ENCODE measurements around the gene CDCA5.

The CDCA5 gene

DNA sequence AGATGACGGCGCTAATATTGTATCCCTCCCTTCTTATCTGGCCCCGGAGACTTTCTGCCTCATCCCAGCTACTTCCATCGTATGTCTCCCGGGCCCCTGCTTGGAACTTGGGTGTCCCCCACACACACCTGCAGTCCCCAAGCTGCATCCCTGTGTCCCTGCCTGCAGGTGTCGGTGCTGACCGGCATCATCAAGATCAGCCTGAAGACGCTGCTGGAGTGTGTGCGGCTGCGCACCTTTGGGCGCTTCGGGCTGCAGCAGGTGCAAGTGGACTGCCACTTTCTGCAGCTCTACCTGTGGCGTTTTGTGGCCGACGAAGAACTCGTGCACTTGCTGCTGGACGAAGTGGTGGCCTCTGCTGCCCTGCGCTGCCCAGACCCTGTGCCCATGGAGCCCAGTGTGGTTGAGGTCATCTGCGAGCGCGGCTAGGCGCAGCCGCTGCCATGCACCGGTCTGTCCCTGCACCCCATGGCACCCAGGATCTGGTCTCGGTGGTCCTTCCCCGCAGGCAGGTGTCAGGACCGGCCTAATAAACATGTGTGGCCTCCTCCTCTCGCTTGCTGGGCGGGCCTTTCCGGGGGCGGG lies 27.4 kb upstream of the CDCA5 start:
- H3K36me3 ChIP-seq (ENCODE audit: insufficient read depth, low read length), result peaks cover 13% of the 10 kb centered on the region; the same call in 1 of the 2 replicates
- peak overlapping the region; percentile 97 for H3K4me2 ChIP-seq (ENCODE audit: low read depth, low read length, poor library complexity, severe bottlenecking)
- peaks cover 3% of the 10 kb centered on the region; the same call in 1 of the 2 replicates for H3K79me2 ChIP-seq (ENCODE audit: insufficient read depth, low read length)
- no peaks in the 10 kb centered on the region for H3K9me3 ChIP-seq (ENCODE audit: insufficient read depth, low read depth, low read length)
- no peak overlapping the region for H3K9ac ChIP-seq (ENCODE audit: low read depth, low read length, poor library complexity, severe bottlenecking)
- no peaks in the 10 kb centered on the region for H3K9me2 ChIP-seq (replicated peaks; ENCODE audit: low read depth, low read length)
- no peak overlapping the region for H2AFZ ChIP-seq (ENCODE audit: low read length)
- peaks cover 5% of the 10 kb centered on the region; the same call in 1 of the 2 replicates for H3F3A ChIP-seq (ENCODE audit: low read depth)
- peaks cover 18% of the 10 kb centered on the region for H3K4me1 ChIP-seq (ENCODE audit: insufficient read depth, low read length, poor library complexity, severe bottlenecking)
- peaks cover 6% of the 10 kb centered on the region for H4K20me1 ChIP-seq (ENCODE audit: insufficient read depth, low read length, poor library complexity, severe bottlenecking)
- peak overlapping the region; percentile 75 for H3K4me3 ChIP-seq (ENCODE audit: low read length, poor library complexity, severe bottlenecking)
- no peaks in the 10 kb centered on the region for H3K27me3 ChIP-seq (ENCODE audit: insufficient read depth, low read length, poor library complexity, severe bottlenecking)
- TF ChIP-seq EZH2phosphoT487 (IDR thresholded peaks at IDR 0.05; ENCODE audit: borderline replicate concordance), result no peak
- TF ChIP-seq, protein P1, sequence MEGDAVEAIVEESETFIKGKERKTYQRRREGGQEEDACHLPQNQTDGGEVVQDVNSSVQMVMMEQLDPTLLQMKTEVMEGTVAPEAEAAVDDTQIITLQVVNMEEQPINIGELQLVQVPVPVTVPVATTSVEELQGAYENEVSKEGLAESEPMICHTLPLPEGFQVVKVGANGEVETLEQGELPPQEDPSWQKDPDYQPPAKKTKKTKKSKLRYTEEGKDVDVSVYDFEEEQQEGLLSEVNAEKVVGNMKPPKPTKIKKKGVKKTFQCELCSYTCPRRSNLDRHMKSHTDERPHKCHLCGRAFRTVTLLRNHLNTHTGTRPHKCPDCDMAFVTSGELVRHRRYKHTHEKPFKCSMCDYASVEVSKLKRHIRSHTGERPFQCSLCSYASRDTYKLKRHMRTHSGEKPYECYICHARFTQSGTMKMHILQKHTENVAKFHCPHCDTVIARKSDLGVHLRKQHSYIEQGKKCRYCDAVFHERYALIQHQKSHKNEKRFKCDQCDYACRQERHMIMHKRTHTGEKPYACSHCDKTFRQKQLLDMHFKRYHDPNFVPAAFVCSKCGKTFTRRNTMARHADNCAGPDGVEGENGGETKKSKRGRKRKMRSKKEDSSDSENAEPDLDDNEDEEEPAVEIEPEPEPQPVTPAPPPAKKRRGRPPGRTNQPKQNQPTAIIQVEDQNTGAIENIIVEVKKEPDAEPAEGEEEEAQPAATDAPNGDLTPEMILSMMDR (conservative IDR thresholded peaks at IDR 0.05; ENCODE audit: low read length), result no peak

DNA sequence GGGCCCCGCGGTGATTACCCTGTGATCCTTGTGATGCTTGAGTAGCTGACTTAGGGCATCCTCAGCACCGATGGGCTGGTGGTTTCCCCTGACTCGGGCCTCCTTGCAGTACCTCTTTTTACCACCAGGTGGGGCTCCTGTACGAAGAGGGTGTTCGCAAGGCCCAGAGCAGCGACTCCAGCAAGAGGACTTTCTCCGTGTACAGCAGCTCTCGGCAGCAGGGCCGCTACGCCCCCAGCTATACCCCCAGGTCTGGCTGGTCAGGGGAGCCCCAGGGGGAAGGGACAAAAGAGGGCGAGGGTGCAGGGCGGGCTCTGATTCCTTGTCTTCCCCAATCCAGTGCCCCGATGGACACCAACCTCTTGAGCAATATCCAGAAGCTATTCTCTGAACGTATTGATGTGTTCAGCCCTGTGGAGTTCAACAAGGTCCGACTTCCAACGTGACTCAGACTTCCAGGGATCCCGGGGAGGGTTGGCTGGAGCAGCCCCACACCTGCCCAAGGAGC lies 26.6 kb upstream of the CDCA5 start:
- H3K9ac ChIP-seq (ENCODE audit: low read depth, low read length, poor library complexity, severe bottlenecking), result no peak overlapping the region
- H3K36me3 ChIP-seq (ENCODE audit: insufficient read depth, low read length), result peaks cover 13% of the 10 kb centered on the region; the same call in 1 of the 2 replicates

DNA sequence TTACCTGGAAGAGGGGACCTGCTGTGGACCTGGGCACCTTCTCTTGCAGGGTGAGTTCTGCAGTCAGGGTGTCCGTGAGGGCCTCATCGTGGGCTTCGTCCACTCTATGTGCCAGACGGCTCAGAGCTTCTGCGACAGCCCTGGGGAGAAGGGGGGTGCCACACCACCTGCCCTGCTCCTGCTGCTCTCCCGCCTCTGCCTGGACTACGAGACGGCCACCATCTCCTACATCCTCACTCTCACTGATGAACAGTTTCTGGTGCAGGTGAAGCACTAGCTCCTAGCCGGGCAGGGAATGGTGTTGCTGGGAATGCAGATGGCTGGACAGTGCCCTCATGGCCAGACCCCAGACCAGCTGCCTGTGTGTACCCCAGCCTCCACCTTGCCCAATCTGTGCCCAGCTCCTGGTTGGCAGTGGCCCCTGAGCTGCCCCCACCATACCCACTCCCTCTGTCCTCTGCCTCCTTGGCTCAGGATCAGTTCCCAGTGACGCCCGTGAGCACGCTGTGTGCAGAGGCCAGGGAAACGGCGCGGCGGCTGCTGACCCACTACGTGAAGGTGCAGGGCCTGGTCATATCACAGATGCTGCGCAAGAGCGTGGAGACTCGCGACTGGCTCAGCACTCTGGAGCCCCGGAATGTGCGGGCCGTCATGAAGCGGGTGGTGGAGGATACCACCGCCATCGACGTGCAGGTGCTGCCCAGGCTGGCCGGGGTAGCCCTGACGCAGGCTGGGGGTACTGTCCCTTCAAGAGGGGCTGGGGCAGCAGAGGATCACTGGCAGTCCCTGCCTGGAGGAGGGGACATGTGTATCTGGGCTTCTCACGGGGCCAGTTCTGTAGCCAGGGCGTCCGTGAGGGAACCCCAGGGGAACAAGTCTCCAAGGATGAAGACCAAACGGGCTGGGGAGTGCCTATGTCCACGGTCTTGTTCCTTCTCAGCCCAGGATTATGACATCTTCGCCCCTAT lies 25.7 kb upstream of the CDCA5 start:
- TF ChIP-seq, protein P1 (conservative IDR thresholded peaks at IDR 0.05; ENCODE audit: low read length), result no peak
- TF ChIP-seq EZH2phosphoT487 (IDR thresholded peaks at IDR 0.05; ENCODE audit: borderline replicate concordance), result no peak
- Histone ChIP-seq H3K27me3 (ENCODE audit: insufficient read depth, low read length, poor library complexity, severe bottlenecking) (no peaks in the 10 kb centered on the region), H3K9me3 (ENCODE audit: insufficient read depth, low read depth, low read length) (no peaks in the 10 kb centered on the region), H3F3A (ENCODE audit: low read depth) (peaks cover 5% of the 10 kb centered on the region; the same call in 1 of the 2 replicates), H3K4me3 (ENCODE audit: low read length, poor library complexity, severe bottlenecking) (no peak overlapping the region), H3K9ac (ENCODE audit: low read depth, low read length, poor library complexity, severe bottlenecking) (no peak overlapping the region), H3K36me3 (ENCODE audit: insufficient read depth, low read length) (peaks cover 13% of the 10 kb centered on the region; the same call in 1 of the 2 replicates), H3K79me2 (ENCODE audit: insufficient read depth, low read length) (peaks cover 10% of the 10 kb centered on the region; the same call in 1 of the 2 replicates), H3K9me2 (replicated peaks; ENCODE audit: low read depth, low read length) (no peaks in the 10 kb centered on the region), H2AFZ (ENCODE audit: low read length) (no peak overlapping the region), H4K20me1 (ENCODE audit: insufficient read depth, low read length, poor library complexity, severe bottlenecking) (peaks cover 6% of the 10 kb centered on the region), H3K4me2 (ENCODE audit: low read depth, low read length, poor library complexity, severe bottlenecking) (no peak overlapping the region), H3K4me1 (ENCODE audit: insufficient read depth, low read length, poor library complexity, severe bottlenecking) (peaks cover 18% of the 10 kb centered on the region)

More for the DNA sequence above, 26.6 kb upstream of the CDCA5 start:
- no peaks in the 10 kb centered on the region for H3K9me3 ChIP-seq (ENCODE audit: insufficient read depth, low read depth, low read length)
- peaks cover 5% of the 10 kb centered on the region; the same call in 1 of the 2 replicates for H3K79me2 ChIP-seq (ENCODE audit: insufficient read depth, low read length)
- no peak overlapping the region for H3K4me3 ChIP-seq (ENCODE audit: low read length, poor library complexity, severe bottlenecking)
- peaks cover 18% of the 10 kb centered on the region for H3K4me1 ChIP-seq (ENCODE audit: insufficient read depth, low read length, poor library complexity, severe bottlenecking)
- H4K20me1 ChIP-seq (ENCODE audit: insufficient read depth, low read length, poor library complexity, severe bottlenecking), result peaks cover 6% of the 10 kb centered on the region
- H2AFZ ChIP-seq (ENCODE audit: low read length), result no peak overlapping the region
- TF ChIP-seq EZH2phosphoT487 (IDR thresholded peaks at IDR 0.05; ENCODE audit: borderline replicate concordance), result no peak
- TF ChIP-seq, protein P1 (conservative IDR thresholded peaks at IDR 0.05; ENCODE audit: low read length), result peak; percentile 89
- peaks cover 5% of the 10 kb centered on the region; the same call in 1 of the 2 replicates for H3F3A ChIP-seq (ENCODE audit: low read depth)
- H3K9me2 ChIP-seq (replicated peaks; ENCODE audit: low read depth, low read length), result no peaks in the 10 kb centered on the region
- no peaks in the 10 kb centered on the region for H3K27me3 ChIP-seq (ENCODE audit: insufficient read depth, low read length, poor library complexity, severe bottlenecking)
- H3K4me2 ChIP-seq (ENCODE audit: low read depth, low read length, poor library complexity, severe bottlenecking), result no peak overlapping the region

All from Loucy (cell line).